ENCODE results near the gene VANGL2.

DNA sequence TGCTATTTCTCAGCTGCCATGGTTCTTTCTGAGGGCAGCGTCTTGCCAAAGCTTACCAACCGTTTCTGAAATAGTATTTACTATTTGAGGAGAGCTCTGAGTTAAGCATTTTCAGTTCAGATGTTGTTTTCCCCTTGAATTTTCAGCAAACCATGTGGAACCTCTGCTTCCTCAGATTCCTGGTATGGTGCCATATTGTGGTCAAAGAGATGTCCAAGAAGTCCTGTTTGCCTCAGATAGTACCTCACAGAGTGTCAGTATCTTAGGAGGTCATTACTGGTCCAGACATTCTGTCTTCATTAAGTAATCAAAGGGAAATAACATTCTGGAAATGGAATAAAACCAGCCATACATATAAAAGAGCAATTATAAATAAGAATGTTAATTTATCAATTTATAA, 36.6 kb downstream of the VANGL2 start:
- TF ChIP-seq, protein P1, sequence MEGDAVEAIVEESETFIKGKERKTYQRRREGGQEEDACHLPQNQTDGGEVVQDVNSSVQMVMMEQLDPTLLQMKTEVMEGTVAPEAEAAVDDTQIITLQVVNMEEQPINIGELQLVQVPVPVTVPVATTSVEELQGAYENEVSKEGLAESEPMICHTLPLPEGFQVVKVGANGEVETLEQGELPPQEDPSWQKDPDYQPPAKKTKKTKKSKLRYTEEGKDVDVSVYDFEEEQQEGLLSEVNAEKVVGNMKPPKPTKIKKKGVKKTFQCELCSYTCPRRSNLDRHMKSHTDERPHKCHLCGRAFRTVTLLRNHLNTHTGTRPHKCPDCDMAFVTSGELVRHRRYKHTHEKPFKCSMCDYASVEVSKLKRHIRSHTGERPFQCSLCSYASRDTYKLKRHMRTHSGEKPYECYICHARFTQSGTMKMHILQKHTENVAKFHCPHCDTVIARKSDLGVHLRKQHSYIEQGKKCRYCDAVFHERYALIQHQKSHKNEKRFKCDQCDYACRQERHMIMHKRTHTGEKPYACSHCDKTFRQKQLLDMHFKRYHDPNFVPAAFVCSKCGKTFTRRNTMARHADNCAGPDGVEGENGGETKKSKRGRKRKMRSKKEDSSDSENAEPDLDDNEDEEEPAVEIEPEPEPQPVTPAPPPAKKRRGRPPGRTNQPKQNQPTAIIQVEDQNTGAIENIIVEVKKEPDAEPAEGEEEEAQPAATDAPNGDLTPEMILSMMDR (IDR thresholded peaks at IDR 0.05; ENCODE audit: low read depth, low read length) = no peak
- no peak for TF ChIP-seq EZH2phosphoT487 (IDR thresholded peaks at IDR 0.05; ENCODE audit: low read depth)

All from OCI-LY3 (cell line).